Measurements from ENCODE around the gene METTL21C.

Gene METTL21C

GRCh38 chr13:102694937-102695336 lies at the start of gene METTL21C:
Gene METTL21C (minus strand): TSS chr13:102695044. CDS start chr13:102694498, 546 bp downstream.
- no peak for DNase-seq

GRCh38 chr13:102742506-102742905 lies 47.7 kb upstream of the METTL21C start:
- no peak for DNase-seq

GRCh38 chr13:102742101-102742500 lies 47.3 kb upstream of the METTL21C start:
- DNase-seq: no peak

- DNase-seq: no peak
These were observed 34.9 kb upstream of the METTL21C start for GRCh38 chr13:102729560-102730270.

- no peak for DNase-seq
These were observed 31.6 kb upstream of the METTL21C start for GRCh38 chr13:102726430-102726829.

- DNase-seq: no peak
These were observed 30.1 kb upstream of the METTL21C start for GRCh38 chr13:102724923-102725322.

GRCh38 chr13:102721800-102722231 lies 27.0 kb upstream of the METTL21C start:
- no peak for DNase-seq

- DNase-seq: no peak
These were observed 23.9 kb upstream of the METTL21C start for GRCh38 chr13:102718746-102719145.

- DNase-seq: no peak
These were observed 20.6 kb upstream of the METTL21C start for GRCh38 chr13:102715447-102715846.

GRCh38 chr13:102710261-102710679 lies 15.4 kb upstream of the METTL21C start:
- DNase-seq: no peak

GRCh38 chr13:102709536-102709935 lies 14.7 kb upstream of the METTL21C start:
- no peak for DNase-seq

GRCh38 chr13:102708991-102709390 lies 14.1 kb upstream of the METTL21C start:
- no peak for DNase-seq

GRCh38 chr13:102708211-102708610 lies 13.4 kb upstream of the METTL21C start:
- DNase-seq: no peak

GRCh38 chr13:102707467-102707866 lies 12.6 kb upstream of the METTL21C start:
- DNase-seq: no peak

- no peak for DNase-seq
These were observed 9.6 kb upstream of the METTL21C start for GRCh38 chr13:102704238-102705058.

- no peak for DNase-seq
These were observed 8.8 kb upstream of the METTL21C start for GRCh38 chr13:102703726-102704035.

- DNase-seq: no peak
These were observed 8.3 kb upstream of the METTL21C start for GRCh38 chr13:102702965-102703725.

GRCh38 chr13:102701331-102701730 lies 6.5 kb upstream of the METTL21C start:
- no peak for DNase-seq

GRCh38 chr13:102700088-102701031 lies 5.5 kb upstream of the METTL21C start:
- no peak for DNase-seq

- DNase-seq: no peak
These were observed 4.7 kb upstream of the METTL21C start for GRCh38 chr13:102699504-102699903.

- no peak for DNase-seq
These were observed 3.8 kb upstream of the METTL21C start for GRCh38 chr13:102698649-102698980.

- DNase-seq: no peak
These were observed 3.2 kb upstream of the METTL21C start for GRCh38 chr13:102697929-102698648.

Data from cortex of kidney (tissue), 1 donor.